Activated T-helper 1 cell treated with anti-CD3 and anti-CD28 coated beads, Interleukin-12 subunit alpha, Interleukin-12 subunit beta, Interleukin-2, Interleukin-4 antibody, amounts not matched to agents 30 ng/mL and 10 ng/mL and 1 ng/mL, durations not matched to agents 14 hours and 24 hours and 36 hours (primary cell): Measurements from ENCODE around the gene PRL. TPM values are rescaled to one million over a fixed set of nuclear protein-coding genes. Genes with fewer than 3 reads are reported as not detected.

ENCODE experiments used
- DNase-seq: peaks from one replicate; pipeline ENCODE4 v3.0.0; 2021; ENCODE audit warnings: low spot score
- H3K27ac Mint-ChIP-seq: one replicate; pipeline ENCODE4 v1.8.0; 2021; ENCODE audit warnings: mild to moderate bottlenecking, mixed read lengths
- H3K27me3 Mint-ChIP-seq: one replicate; pipeline ENCODE4 v1.8.0; 2022; ENCODE audit warnings: mild to moderate bottlenecking, moderate library complexity, mixed read lengths; ENCODE audit not compliant: insufficient read depth
- H3K36me3 Mint-ChIP-seq: one replicate; pipeline ENCODE4 v1.8.0; 2021; ENCODE audit warnings: low read depth, mixed read lengths
- H3K4me1 Mint-ChIP-seq: one replicate; pipeline ENCODE4 v1.8.0; 2021; ENCODE audit warnings: low read depth, mixed read lengths
- H3K4me3 Mint-ChIP-seq: one replicate; pipeline ENCODE4 v1.8.0; 2021; ENCODE audit warnings: mild to moderate bottlenecking, moderate library complexity, mixed read lengths
- H3K9me3 Mint-ChIP-seq: one replicate; pipeline ENCODE4 v1.8.0; 2021; ENCODE audit warnings: mixed read lengths
- intact Hi-C: fragments of 100-400 bp; cut with micrococcal nuclease; formaldehyde crosslinking; loops from one replicate; pipeline ENCODE4 v1.15.1; 2024
- total RNA-seq: library from RNA; stranded (reverse); gene quantifications from 2 replicates; pipeline ENCODE4 v1.2.3, GENCODE V29; 2022

The PRL gene
- total RNA-seq, 1 donor from 2014 or later, result not detected

GRCh38 chr6:22284666-22285065 is 12.2 kb downstream of the PRL start:
- Mint-ChIP-seq H3K4me1 (no peaks in the 10 kb centered on the region), H3K27me3 (no peaks in the 10 kb centered on the region), H3K4me3 (no peak overlapping the region), H3K36me3 (no peaks in the 10 kb centered on the region), H3K27ac (no peak overlapping the region), H3K9me3 (no peaks in the 10 kb centered on the region)
- no peak for DNase-seq
- intact Hi-C loops, result no loop called here

DNA sequence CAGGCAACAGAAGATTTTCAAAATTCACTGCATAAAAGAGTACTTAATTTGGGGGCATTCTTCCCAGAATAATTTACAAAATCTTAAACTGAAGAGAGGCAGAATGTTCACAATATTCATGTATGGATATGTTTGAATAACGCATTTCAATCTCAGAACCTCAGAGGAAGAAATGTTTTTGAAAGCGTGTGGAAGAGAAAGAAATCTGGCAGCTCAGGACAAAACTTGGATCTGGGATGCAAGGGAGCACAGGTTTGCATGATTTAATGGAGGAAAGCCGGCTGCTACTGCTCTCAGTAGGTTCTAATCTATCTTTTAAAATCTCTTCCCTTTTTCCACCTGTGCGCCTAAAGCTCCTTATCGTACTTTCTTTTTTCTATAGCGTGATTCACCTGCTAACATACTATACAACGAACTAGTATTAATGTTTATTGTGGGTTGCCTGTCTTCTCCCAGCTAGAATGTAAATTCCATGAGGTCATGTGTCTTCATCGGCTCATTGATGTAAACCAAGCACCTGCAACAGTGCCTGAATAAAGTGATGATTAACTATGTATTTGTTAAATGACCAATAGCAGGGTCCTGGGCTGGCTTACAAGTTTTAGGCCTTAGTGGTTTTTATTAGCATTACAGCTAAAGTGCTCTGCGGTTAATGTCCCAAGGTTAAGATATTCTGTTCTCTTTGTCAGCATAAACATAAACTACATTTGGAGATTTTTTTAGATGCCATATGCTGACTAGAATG is 15.3 kb downstream of the PRL start:
- Mint-ChIP-seq H3K27me3 (no peaks in the 10 kb centered on the region), H3K4me3 (no peak overlapping the region), H3K36me3 (no peaks in the 10 kb centered on the region), H3K9me3 (no peaks in the 10 kb centered on the region), H3K27ac (no peak overlapping the region), H3K4me1 (no peaks in the 10 kb centered on the region)
- DNase-seq, result no peak
- intact Hi-C loops, result no loop called here

DNA sequence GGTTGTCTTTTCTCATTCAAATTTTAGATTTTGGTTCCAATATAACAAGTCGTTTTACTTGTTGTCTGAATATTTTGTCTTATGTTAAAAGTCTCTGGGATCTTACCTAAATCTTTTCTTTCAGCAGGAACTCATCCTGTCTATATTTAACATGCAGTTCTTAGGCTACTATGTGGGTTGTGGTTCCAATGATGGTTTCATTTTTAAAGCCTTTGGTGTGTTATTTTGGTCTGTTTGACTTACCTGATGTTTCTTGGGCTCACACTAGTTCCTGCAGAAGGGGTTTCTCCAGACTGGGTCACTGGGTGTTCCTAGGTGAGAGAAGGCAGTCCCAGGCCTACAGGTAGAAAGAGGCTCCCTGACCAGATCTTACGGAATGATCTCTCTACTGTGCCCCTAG is 17.4 kb downstream of the PRL start:
- H3K27me3 Mint-ChIP-seq, result no peaks in the 10 kb centered on the region
- H3K9me3 Mint-ChIP-seq, result peaks cover 7% of the 10 kb centered on the region
- H3K4me1 Mint-ChIP-seq, result no peaks in the 10 kb centered on the region
- intact Hi-C loops, result no loop called here
- no peak overlapping the region for H3K4me3 Mint-ChIP-seq
- no peak overlapping the region for H3K27ac Mint-ChIP-seq
- no peak for DNase-seq
- H3K36me3 Mint-ChIP-seq, result no peaks in the 10 kb centered on the region

- Mint-ChIP-seq H3K4me1 (no peaks in the 10 kb centered on the region), H3K4me3 (no peak overlapping the region), H3K27ac (no peak overlapping the region), H3K9me3 (peaks cover 11% of the 10 kb centered on the region), H3K27me3 (no peaks in the 10 kb centered on the region), H3K36me3 (no peaks in the 10 kb centered on the region)
- DNase-seq, result no peak
- intact Hi-C loops, result no loop called here
Measured at GRCh38 chr6:22271081-22271480, 25.8 kb downstream of the PRL start.

GRCh38 chr6:22263748-22264147 is 33.1 kb downstream of the PRL start:
- Mint-ChIP-seq H3K36me3 (no peaks in the 10 kb centered on the region), H3K9me3 (no peaks in the 10 kb centered on the region), H3K27ac (no peak overlapping the region), H3K4me1 (no peaks in the 10 kb centered on the region), H3K27me3 (no peaks in the 10 kb centered on the region), H3K4me3 (no peak overlapping the region)
- DNase-seq, result no peak
- intact Hi-C loops, result no loop called here

- H3K4me3 Mint-ChIP-seq, result no peak overlapping the region
- no peaks in the 10 kb centered on the region for H3K4me1 Mint-ChIP-seq
- no peaks in the 10 kb centered on the region for H3K27me3 Mint-ChIP-seq
- H3K36me3 Mint-ChIP-seq, result no peaks in the 10 kb centered on the region
- DNase-seq, result no peak
- H3K27ac Mint-ChIP-seq, result no peak overlapping the region
- intact Hi-C loops, result no loop called here
- no peaks in the 10 kb centered on the region for H3K9me3 Mint-ChIP-seq
Measured at GRCh38 chr6:22254886-22255285, 42.0 kb downstream of the PRL start.

GRCh38 chr6:22253955-22254655 is 42.7 kb downstream of the PRL start:
- H3K4me3 Mint-ChIP-seq, result no peak overlapping the region
- no peaks in the 10 kb centered on the region for H3K27me3 Mint-ChIP-seq
- H3K36me3 Mint-ChIP-seq, result no peaks in the 10 kb centered on the region
- H3K27ac Mint-ChIP-seq, result no peak overlapping the region
- intact Hi-C loops, result no loop called here
- H3K4me1 Mint-ChIP-seq, result no peaks in the 10 kb centered on the region
- no peak for DNase-seq
- H3K9me3 Mint-ChIP-seq, result no peaks in the 10 kb centered on the region

GRCh38 chr6:22251348-22251747 is 45.5 kb downstream of the PRL start:
- intact Hi-C loops, result no loop called here
- no peaks in the 10 kb centered on the region for H3K4me1 Mint-ChIP-seq
- no peaks in the 10 kb centered on the region for H3K36me3 Mint-ChIP-seq
- H3K27ac Mint-ChIP-seq, result no peak overlapping the region
- no peak overlapping the region for H3K4me3 Mint-ChIP-seq
- H3K9me3 Mint-ChIP-seq, result no peaks in the 10 kb centered on the region
- no peaks in the 10 kb centered on the region for H3K27me3 Mint-ChIP-seq
- DNase-seq, result no peak

DNA sequence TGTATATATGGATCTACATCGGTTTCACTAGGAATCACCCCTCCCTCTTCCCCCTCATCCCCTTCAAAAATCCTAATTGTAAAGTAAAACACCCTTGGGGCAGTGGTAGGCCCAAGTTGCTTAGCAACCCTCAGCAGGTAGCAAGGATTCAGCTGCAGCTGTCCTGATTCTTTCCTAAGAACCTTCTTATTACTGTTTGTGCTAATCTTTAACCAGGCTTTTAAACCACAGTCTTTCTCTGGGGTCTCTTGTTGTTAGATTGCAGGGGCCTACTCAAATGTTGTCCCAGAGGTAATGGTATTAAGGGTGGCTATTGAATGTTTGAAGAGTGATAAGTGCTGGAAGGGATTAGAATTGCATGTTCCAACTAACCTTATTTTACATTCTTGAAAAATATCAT is 46.4 kb downstream of the PRL start:
- no peaks in the 10 kb centered on the region for H3K4me1 Mint-ChIP-seq
- H3K9me3 Mint-ChIP-seq, result no peaks in the 10 kb centered on the region
- no peaks in the 10 kb centered on the region for H3K36me3 Mint-ChIP-seq
- no peaks in the 10 kb centered on the region for H3K27me3 Mint-ChIP-seq
- no peak for DNase-seq
- no peak overlapping the region for H3K4me3 Mint-ChIP-seq
- H3K27ac Mint-ChIP-seq, result no peak overlapping the region
- intact Hi-C loops, result no loop called here

- H3K27ac Mint-ChIP-seq, result no peak overlapping the region
- no peak overlapping the region for H3K4me3 Mint-ChIP-seq
- intact Hi-C loops, result no loop called here
- no peaks in the 10 kb centered on the region for H3K27me3 Mint-ChIP-seq
- DNase-seq, result no peak
- no peaks in the 10 kb centered on the region for H3K4me1 Mint-ChIP-seq
- no peaks in the 10 kb centered on the region for H3K36me3 Mint-ChIP-seq
- no peaks in the 10 kb centered on the region for H3K9me3 Mint-ChIP-seq
Measured at GRCh38 chr6:22249711-22250350, 47.0 kb downstream of the PRL start.

DNA sequence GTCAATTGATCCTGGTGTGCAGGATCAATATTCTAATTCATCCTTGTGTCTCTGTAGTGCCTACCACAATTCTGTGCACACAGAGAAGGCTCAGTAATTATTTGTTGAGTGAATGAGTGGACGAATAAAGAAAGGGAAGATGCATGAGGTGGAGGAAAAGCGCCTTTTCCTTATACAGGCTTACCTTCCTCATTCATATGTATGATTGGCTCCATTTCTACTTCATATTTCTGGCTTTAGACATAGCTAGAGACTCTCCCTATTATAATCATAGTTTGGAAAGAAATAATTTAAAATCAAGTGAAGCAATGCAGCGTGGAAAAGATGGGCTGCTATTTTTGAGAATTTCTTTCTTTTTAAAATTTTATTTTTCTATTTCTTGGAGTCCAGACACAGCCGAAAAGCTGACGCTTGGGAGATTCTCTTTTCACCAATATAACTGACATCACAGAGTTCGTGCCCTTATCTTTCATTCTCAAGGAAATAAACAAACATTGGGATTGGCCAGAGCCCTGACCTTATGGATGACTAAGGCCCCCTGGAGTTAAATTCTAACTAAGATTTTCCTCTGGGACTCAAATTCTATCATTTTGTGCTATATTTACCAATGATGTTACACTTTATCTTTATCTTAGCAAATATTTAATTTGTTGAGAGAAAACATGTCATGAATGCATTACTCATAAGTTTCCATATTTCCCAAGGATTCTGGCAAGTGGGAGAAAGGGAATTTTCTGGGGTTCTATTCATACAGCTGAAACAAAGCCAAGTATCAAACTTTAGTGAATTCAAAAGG is 48.1 kb downstream of the PRL start:
- H3K36me3 Mint-ChIP-seq, result no peaks in the 10 kb centered on the region
- H3K4me3 Mint-ChIP-seq, result no peak overlapping the region
- no peak overlapping the region for H3K27ac Mint-ChIP-seq
- no peaks in the 10 kb centered on the region for H3K4me1 Mint-ChIP-seq
- no peaks in the 10 kb centered on the region for H3K27me3 Mint-ChIP-seq
- peaks cover 6% of the 10 kb centered on the region for H3K9me3 Mint-ChIP-seq
- DNase-seq, result no peak
- intact Hi-C loops, result no loop called here

GRCh38 chr6:22247916-22248482 is 48.8 kb downstream of the PRL start:
- no peak overlapping the region for H3K4me3 Mint-ChIP-seq
- H3K27me3 Mint-ChIP-seq, result no peaks in the 10 kb centered on the region
- no peaks in the 10 kb centered on the region for H3K36me3 Mint-ChIP-seq
- no peak for DNase-seq
- H3K9me3 Mint-ChIP-seq, result peaks cover 13% of the 10 kb centered on the region
- intact Hi-C loops, result no loop called here
- no peaks in the 10 kb centered on the region for H3K4me1 Mint-ChIP-seq
- H3K27ac Mint-ChIP-seq, result no peak overlapping the region
